Fibroblast of the conjunctiva (primary cell): Measurements from ENCODE around the gene CRADD.

ENCODE experiments used
- DNase-seq: peaks from one replicate; pipeline ENCODE4 v3.0.0-alpha.2; 2010; ENCODE audit warnings: low read depth

The CRADD gene

GRCh38 chr12:93938931-93939330, 261.8 kb downstream of the CRADD start:
- DNase-seq: no peak

- DNase-seq: no peak
These were observed 262.6 kb downstream of the CRADD start for GRCh38 chr12:93939641-93940325.

- DNase-seq: peak; percentile 12
These were observed 266.6 kb downstream of the CRADD start for GRCh38 chr12:93943780-93944179.

GRCh38 chr12:93944201-93944600, 267.0 kb downstream of the CRADD start:
- no peak for DNase-seq
